Spleen (tissue), 11 donors: ENCODE measurements around the gene ATP4A. TPM values are rescaled to one million over a fixed set of nuclear protein-coding genes. Genes with fewer than 3 reads are reported as not detected.
"Not testable (repeated sequence)": the region's sequence is repeated elsewhere in the genome, so short reads cannot be mapped to it uniquely, and the experiment has no call there.

Source experiments
- DNase-seq: peaks from one replicate; pipeline ENCODE4 v3.0.0-alpha.2; 2020
- H3K27ac ChIP-seq, 8 donors: fragments of 200-600 bp; sonication (generic) in 7 of 8; 1 replicate in 4 of 8; 2 replicates in 4 of 8; pipeline versions ENCODE4 v1.5.0 to v1.8.0; 2016 to 2021; ENCODE audit warnings: inconsistent platforms in 4 of 8, mild to moderate bottlenecking in 4 of 8, moderate library complexity in 1 of 8
- H3K27me3 ChIP-seq, 7 donors: fragments of 200-600 bp; sonication (generic) in 6 of 7; replicated peaks in 1 of 7; 1 replicate in 4 of 7; 2 replicates in 3 of 7; pipeline versions ENCODE4 v1.5.0 to v1.8.0; 2016 to 2021; ENCODE audit warnings: inconsistent platforms in 3 of 7, mild to moderate bottlenecking in 1 of 7
- H3K36me3 ChIP-seq, 6 donors: fragments of 200-600 bp; sonication (generic) in 5 of 6; 1 replicate in 4 of 6; 2 replicates in 2 of 6; pipeline versions ENCODE4 v1.5.0 to v1.8.0; 2016 to 2021; ENCODE audit warnings: inconsistent platforms in 2 of 6
- H3K4me1 ChIP-seq, 6 donors: fragments of 200-600 bp; sonication (generic) in 5 of 6; 1 replicate in 3 of 6; 2 replicates in 3 of 6; pipeline versions ENCODE4 v1.5.0 to v1.8.0; 2016 to 2021; ENCODE audit warnings: inconsistent platforms in 3 of 6
- H3K4me3 ChIP-seq, 8 donors: fragments of 200-600 bp; sonication (generic) in 7 of 8; 1 replicate in 4 of 8; 2 replicates in 4 of 8; pipeline versions ENCODE4 v1.5.0 to v1.8.0; 2016 to 2021; ENCODE audit warnings: inconsistent platforms in 4 of 8, mild to moderate bottlenecking in 4 of 8, moderate library complexity in 2 of 8
- H3K9me3 ChIP-seq, 8 donors: fragments of 200-600 bp; sonication (generic) in 7 of 8; 1 replicate in 4 of 8; 2 replicates in 4 of 8; pipeline versions ENCODE4 v1.5.0 to v1.8.0; 2016 to 2021; ENCODE audit warnings: inconsistent platforms in 4 of 8
- CTCF ChIP-seq, 11 experiments: fragments of 200-600 bp in 7 of 11; fragments of 450-650 bp in 4 of 11; sonication (generic) in 4 of 11; IDR thresholded peaks in 8 of 11; conservative IDR thresholded peaks in 3 of 11; 1 replicate in 7 of 11; 2 replicates in 4 of 11; pipeline versions ENCODE4 v1.4.0 to v1.8.0; 2016 to 2021; ENCODE audit warnings: antibody characterized with exemption in 11 of 11, inconsistent platforms in 4 of 11, mild to moderate bottlenecking in 1 of 11
- POLR2A ChIP-seq, 3 donors: fragments of 450-650 bp; IDR thresholded peaks; one replicate each; pipeline ENCODE4 v1.5.1; 2017; ENCODE audit warnings: antibody characterized with exemption in 3 of 3, mild to moderate bottlenecking in 1 of 3
- POLR2AphosphoS5 ChIP-seq, 3 donors: sonication (generic); formaldehyde crosslinking; IDR thresholded peaks; one replicate each; pipeline ENCODE4 v1.5.1; 2017; ENCODE audit warnings: antibody characterized with exemption in 3 of 3
- WGBS, 5 donors: extraction: QIAGEN DNeasy Blood & Tissue Kit in 3 of 5; methylation state at CpG; one replicate each; pipeline versions ENCODE4 v1.1.5 to v1.1.7; 2013 to 2018; 5-methylcytosine and 5-hydroxymethylcytosine counted together
- intact Hi-C: fragments of 100-400 bp; cut with DNase I; formaldehyde crosslinking; loops from one replicate; pipeline ENCODE4 v1.15.0; 2023; ENCODE audit warnings: low total_unique reads
- polyA plus RNA-seq, 3 donors: library from polyadenylated mRNA; stranded (reverse); fragments of 200-250 nt; gene quantifications; one replicate each; pipeline ENCODE4 v1.2.1, GENCODE V29; 2013
- total RNA-seq, 7 donors: library from RNA; depleted of rRNA in 3 of 7; stranded (reverse); fragments of >200 nt in 3 of 7; fragmentation: NEBNext Ultra II Directional in 4 of 7; extraction: Animal tissue kit (Norgen Biotek cat#: 25700) in 4 of 7; gene quantifications; one replicate each; pipeline versions ENCODE4 v1.1.0 to v1.2.1, GENCODE V29; 2016 to 2021
- donor health status: healthy with polysubstance abuse.
- donor health status: DM: no; HTN: no; CAD: no; lungs with moderate emphysema.
- donor health status: DM: no; HTN: no; CAD: no.
- donor health status: Bipolar disorder and iron deficiency.
- donor health status: healthy.
- donor health status: DM: no; HTN: no; CAD: no.
- donor health status: DM: yes; HTN: yes; CAD: no.

The ATP4A gene
- total and polyA plus RNA-seq, 10 donors, result not detected

DNA sequence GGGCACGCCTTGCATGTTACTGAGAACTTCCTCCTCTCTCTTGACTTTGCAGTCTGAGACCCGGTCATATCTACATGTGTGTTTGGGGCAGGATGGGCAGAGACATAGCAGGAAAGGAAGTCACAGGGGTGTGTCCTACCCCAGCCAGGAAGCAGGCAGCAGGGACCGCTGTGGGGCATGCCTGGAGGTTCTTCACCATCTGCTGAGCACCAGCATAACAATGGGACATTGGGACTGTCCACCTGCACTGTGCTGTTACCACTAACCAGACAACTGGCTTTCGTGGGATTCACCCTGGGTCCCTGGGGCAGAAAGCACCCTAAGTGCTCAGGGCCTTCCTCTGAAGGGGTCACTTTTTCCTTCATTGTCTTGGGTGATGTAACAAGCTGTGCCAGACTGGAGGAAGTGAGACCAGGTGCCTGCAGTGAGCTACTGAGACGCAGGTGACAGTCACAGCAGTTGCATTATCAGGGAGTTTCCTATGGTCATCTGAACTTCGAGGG, 46.4 kb upstream of the ATP4A start:
- 30 to 57% (median 35%) methylated on average over 6 of the region's 6 CpGs for WGBS, 5 donors
- peak; percentile 82 for DNase-seq
- TF ChIP-seq POLR2AphosphoS5 (IDR thresholded peaks at IDR 0.05) (peak in 2 of 3 donors; percentile 62 to 67), POLR2A (IDR thresholded peaks at IDR 0.05) (no peak)
- Histone ChIP-seq H3K4me1 (peaks cover 7 to 40% (median 27%) of the 10 kb centered on the region in 6 donors), H3K4me3 (no peak overlapping the region), H3K27me3 (no peaks in the 10 kb centered on the region), H3K27ac (peak overlapping the region; percentile 20 to 87 (median 70)), H3K36me3 (peaks cover 0 to 3% (median under 1%) of the 10 kb centered on the region in 6 donors), H3K9me3 (peaks cover 0 to 23% (median 17%) of the 10 kb centered on the region in 8 donors)
- intact Hi-C loops, result no loop called here

DNA sequence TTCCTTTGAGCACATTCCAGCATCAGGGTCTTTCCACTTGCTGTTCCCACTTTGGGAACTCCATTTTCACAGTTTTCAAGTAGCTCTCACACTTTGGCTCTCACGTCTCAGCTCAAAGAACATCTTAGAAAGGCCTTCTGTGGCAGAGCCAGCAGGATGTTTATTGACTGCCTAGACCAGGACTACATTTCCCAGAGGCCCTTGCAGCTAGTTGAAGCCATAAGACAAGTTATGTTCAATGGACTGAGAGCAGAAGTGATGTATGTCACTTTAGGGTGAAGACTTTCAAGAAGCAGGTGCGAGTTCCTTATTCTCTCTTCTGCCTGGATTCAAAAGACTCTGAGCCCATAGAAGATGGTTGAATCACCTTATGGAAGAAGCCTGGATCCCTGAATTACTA, 44.8 kb upstream of the ATP4A start:
- no peak for TF ChIP-seq POLR2AphosphoS5 (IDR thresholded peaks at IDR 0.05)
- TF ChIP-seq POLR2A (IDR thresholded peaks at IDR 0.05), result no peak
- no peak for TF ChIP-seq CTCF (IDR thresholded peaks at IDR 0.05 in 8 of 11, conservative IDR thresholded peaks at IDR 0.05 in 3 of 11)
- no peak overlapping the region for H3K4me3 ChIP-seq
- H3K27me3 ChIP-seq, result no peaks in the 10 kb centered on the region
- H3K4me1 ChIP-seq, result peaks cover 7 to 33% (median 25%) of the 10 kb centered on the region in 6 donors
- peaks cover 0 to 23% (median 17%) of the 10 kb centered on the region in 8 donors for H3K9me3 ChIP-seq
- WGBS, 5 donors, result 72 to 90% (median 75%) methylated on average over 2 of the region's 2 CpGs
- no peak for DNase-seq
- intact Hi-C loops, result no loop called here
- no peak overlapping the region for H3K27ac ChIP-seq
- H3K36me3 ChIP-seq, result no peaks in the 10 kb centered on the region

DNA sequence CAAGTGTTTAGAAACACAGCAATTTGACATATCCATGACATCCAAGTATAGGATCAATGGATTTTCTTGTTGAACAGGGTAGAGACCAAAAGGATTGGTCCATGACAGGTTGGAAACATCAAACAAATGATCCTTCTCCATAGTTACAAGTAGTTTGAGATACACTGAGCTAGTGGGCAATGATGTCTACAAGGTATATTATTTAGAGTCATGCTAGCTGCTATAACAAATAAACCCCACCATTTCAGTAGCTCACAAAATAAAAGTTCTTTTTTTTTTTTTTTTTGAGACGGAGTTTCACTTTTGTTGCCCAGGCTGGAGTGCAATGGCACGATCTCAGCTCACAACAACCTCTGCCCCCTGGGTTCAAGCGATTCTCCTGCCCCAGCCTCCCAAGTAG, 44.2 kb upstream of the ATP4A start:
- intact Hi-C loops, result no loop called here
- 77 to 89% (median 82%) methylated on average over 2 to 3 of the region's 3 CpGs for WGBS, 5 donors

GRCh38 chr19:35607170-35607569, 43.7 kb upstream of the ATP4A start:
- H3K27ac ChIP-seq, intact Hi-C loops, H3K27me3 ChIP-seq, H3K4me3 ChIP-seq, H3K36me3 ChIP-seq, DNase-seq: not testable (repeated sequence)
- H3K4me1 ChIP-seq, result peaks cover 3 to 23% (median 16%) of the 10 kb centered on the region in 6 donors
- 87 to 93% (median 90%) methylated on average over 8 of the region's 8 CpGs for WGBS, 5 donors
- H3K9me3 ChIP-seq, result peaks cover 0 to 23% (median 17%) of the 10 kb centered on the region in 8 donors

More for the DNA sequence above, 44.2 kb upstream of the ATP4A start:
- Histone ChIP-seq H3K27ac (no peak overlapping the region), H3K4me1 (peaks cover 4 to 28% (median 19%) of the 10 kb centered on the region in 6 donors), H3K9me3 (peaks cover 0 to 23% (median 17%) of the 10 kb centered on the region in 8 donors), H3K36me3 (no peaks in the 10 kb centered on the region), H3K4me3 (no peak overlapping the region), H3K27me3 (no peaks in the 10 kb centered on the region)
- DNase-seq, result no peak
- TF ChIP-seq POLR2A (IDR thresholded peaks at IDR 0.05), result no peak
- TF ChIP-seq POLR2AphosphoS5 (IDR thresholded peaks at IDR 0.05), result no peak
- no peak for TF ChIP-seq CTCF (IDR thresholded peaks at IDR 0.05 in 8 of 11, conservative IDR thresholded peaks at IDR 0.05 in 3 of 11)

DNA sequence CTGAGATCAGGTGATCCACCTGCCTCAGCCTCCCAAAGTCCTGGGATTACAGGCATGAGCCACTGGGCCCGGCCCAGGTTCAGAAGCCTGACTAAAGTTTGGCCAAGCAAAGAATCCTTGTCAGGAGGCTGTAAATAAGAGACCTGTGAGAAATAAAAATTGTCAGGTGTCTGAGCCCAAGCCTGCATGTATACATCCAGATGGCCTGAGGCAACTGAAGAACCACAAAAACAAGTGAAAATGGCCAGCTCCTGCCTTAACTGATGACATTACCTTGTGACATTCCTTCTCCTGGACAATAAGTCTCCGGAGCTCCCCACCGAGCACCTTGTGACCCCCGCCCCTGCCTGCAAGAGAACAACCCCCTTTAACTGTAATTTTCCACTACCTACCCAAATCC, 41.0 kb upstream of the ATP4A start:
- DNase-seq, intact Hi-C loops, H3K4me3 ChIP-seq, H3K27me3 ChIP-seq, H3K36me3 ChIP-seq, H3K27ac ChIP-seq, H3K4me1 ChIP-seq: not testable (repeated sequence)
- H3K9me3 ChIP-seq, result peaks cover 0 to 23% (median 17%) of the 10 kb centered on the region in 8 donors
- WGBS, 5 donors, result 81 to 93% (median 85%) methylated on average over 4 of the region's 4 CpGs
